ENCODE data around the gene INCENP.

INCENP gene

GRCh38 chr11:62142921-62143320, 19.1 kb downstream of the INCENP start:
- no peak overlapping the region for H3K9ac ChIP-seq (ENCODE audit: low read length)
- no peak overlapping the region for H3K27ac ChIP-seq (ENCODE audit: low read depth, low read length)
- no peaks in the 10 kb centered on the region for H3K4me1 ChIP-seq (ENCODE audit: control insufficient read depth, insufficient read depth, low read length)
- H3K36me3 ChIP-seq (ENCODE audit: control insufficient read depth, insufficient read depth, low read length) = peaks cover 99% of the 10 kb centered on the region
- H3K9me3 ChIP-seq (ENCODE audit: control insufficient read depth, insufficient read depth, low read depth, low read length) = no peaks in the 10 kb centered on the region
- H3K4me3 ChIP-seq (ENCODE audit: low read depth, low read length) = no peak overlapping the region
- H3K27me3 ChIP-seq (ENCODE audit: control insufficient read depth, insufficient read depth, low read length) = no peaks in the 10 kb centered on the region

DNA sequence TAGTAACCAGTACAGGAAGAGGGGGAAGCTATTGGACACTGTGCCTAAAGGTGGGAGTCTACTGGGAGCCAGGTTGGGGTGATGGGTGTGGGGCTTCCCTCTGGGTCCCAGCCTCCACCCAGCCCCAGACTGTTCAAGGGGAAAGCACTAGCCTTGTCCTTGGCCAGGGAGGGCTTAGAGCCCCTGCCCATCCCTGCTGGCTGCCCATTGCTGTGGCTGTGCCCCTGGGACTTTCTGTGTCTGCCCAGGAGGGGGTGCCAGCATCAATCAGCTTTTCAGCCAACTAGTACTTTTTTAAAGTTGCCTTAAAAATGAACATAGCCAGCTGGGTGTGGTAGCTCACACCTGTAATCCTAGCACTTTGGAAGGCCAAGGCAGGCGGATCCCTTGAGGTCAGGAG, 19.9 kb downstream of the INCENP start:
- H3K4me3 ChIP-seq (ENCODE audit: low read depth, low read length) = no peak overlapping the region
- H3K9me3 ChIP-seq (ENCODE audit: control insufficient read depth, insufficient read depth, low read depth, low read length) = no peaks in the 10 kb centered on the region
- H3K9ac ChIP-seq (ENCODE audit: low read length) = no peak overlapping the region
- peaks cover 99% of the 10 kb centered on the region for H3K36me3 ChIP-seq (ENCODE audit: control insufficient read depth, insufficient read depth, low read length)
- H3K27ac ChIP-seq (ENCODE audit: low read depth, low read length) = no peak overlapping the region
- no peaks in the 10 kb centered on the region for H3K4me1 ChIP-seq (ENCODE audit: control insufficient read depth, insufficient read depth, low read length)
- no peaks in the 10 kb centered on the region for H3K27me3 ChIP-seq (ENCODE audit: control insufficient read depth, insufficient read depth, low read length)

DNA sequence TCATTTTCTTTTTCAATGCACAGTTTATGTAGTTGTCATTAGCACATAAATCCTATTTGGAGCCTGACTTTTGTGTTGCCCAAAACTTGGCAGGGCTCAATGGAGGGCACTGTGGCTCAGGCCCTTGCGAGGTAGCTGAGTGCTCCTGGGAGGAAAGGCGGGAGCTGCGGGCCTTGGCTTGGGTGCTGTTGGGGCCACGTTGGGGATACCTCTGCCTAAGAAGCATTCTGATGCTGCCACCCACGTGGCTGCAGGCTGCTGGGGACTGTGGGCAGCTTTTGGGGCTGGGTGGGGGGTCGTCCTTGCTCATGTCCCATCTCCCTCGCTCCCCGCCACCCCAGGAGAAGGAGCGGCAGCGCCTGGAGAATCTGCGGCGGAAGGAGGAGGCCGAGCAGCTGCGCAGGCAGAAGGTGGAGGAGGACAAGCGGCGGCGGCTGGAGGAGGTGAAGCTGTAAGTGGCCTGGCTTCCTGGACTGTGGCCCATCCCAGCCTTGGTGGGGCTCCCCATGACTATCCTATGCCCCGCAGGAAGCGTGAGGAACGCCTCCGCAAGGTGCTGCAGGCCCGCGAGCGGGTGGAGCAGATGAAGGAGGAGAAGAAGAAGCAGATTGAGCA, 20.9 kb downstream of the INCENP start:
- Histone ChIP-seq H3K9me3 (ENCODE audit: control insufficient read depth, insufficient read depth, low read depth, low read length) (no peaks in the 10 kb centered on the region), H3K27ac (ENCODE audit: low read depth, low read length) (no peak overlapping the region), H3K9ac (ENCODE audit: low read length) (no peak overlapping the region), H3K36me3 (ENCODE audit: control insufficient read depth, insufficient read depth, low read length) (peaks cover 99% of the 10 kb centered on the region), H3K4me3 (ENCODE audit: low read depth, low read length) (no peak overlapping the region), H3K27me3 (ENCODE audit: control insufficient read depth, insufficient read depth, low read length) (no peaks in the 10 kb centered on the region), H3K4me1 (ENCODE audit: control insufficient read depth, insufficient read depth, low read length) (no peaks in the 10 kb centered on the region)

DNA sequence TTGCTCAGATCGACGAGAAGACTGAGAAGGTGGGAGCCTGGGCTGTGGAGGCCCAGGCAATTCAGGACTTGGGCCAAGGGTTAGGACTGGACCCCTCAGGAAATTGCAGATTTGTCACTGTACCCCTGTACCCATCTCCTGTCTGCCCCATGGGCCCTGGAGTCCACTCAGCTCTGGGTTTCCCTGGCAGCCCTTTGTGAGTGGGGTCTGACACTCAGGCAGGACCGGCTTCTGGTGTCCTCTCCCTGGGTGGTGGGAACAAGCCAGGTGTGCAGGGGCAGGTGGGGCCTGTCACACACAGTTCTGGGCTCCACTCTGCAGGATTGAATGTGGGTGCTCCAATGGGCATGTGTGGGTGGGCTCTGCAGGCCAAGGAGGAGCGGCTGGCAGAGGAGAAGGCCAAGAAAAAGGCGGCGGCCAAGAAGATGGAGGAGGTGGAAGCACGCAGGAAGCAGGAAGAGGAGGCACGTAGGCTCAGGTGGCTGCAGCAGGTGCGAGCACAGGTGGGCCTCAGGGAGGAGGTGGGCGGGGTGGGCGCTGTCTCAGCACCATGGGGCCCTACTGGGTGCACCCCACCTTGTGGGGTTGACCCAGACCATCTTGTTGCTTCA, 21.6 kb downstream of the INCENP start:
- no peak overlapping the region for H3K27ac ChIP-seq (ENCODE audit: low read depth, low read length)
- no peak overlapping the region for H3K9ac ChIP-seq (ENCODE audit: low read length)
- no peak overlapping the region for H3K4me3 ChIP-seq (ENCODE audit: low read depth, low read length)
- H3K4me1 ChIP-seq (ENCODE audit: control insufficient read depth, insufficient read depth, low read length) = no peaks in the 10 kb centered on the region
- H3K27me3 ChIP-seq (ENCODE audit: control insufficient read depth, insufficient read depth, low read length) = no peaks in the 10 kb centered on the region
- peaks cover 99% of the 10 kb centered on the region for H3K36me3 ChIP-seq (ENCODE audit: control insufficient read depth, insufficient read depth, low read length)
- no peaks in the 10 kb centered on the region for H3K9me3 ChIP-seq (ENCODE audit: control insufficient read depth, insufficient read depth, low read depth, low read length)

DNA sequence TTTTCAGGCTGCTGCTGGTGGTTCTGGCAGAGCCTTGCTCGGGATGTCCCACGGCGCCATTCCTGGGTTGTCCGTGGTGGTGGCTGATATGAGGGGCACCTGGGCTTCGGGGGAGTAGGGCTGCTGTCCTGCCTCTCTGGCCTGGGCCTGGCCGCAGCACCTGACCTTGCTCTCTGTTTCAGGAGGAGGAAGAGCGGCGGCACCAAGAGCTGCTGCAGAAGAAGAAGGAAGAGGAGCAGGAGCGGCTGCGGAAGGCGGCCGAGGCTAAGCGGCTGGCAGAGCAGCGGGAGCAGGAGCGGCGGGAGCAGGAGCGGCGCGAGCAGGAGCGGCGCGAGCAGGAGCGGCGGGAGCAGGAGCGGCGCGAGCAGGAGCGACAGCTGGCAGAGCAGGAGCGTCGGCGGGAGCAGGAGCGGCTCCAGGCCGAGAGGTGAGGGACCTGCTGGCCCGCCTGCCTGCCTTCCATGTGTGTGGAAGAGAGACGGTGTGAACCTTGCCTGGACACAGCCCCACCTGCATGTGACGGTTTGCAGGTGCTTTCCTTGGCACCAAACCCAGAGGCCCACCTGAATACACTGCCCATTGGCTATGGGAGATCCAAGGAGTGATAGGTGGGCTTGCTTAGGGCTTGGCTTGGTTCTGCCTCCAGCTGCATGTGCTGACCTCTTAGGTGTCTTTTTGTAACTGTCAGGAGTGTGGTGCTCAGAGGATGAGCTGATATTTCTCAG, 22.8 kb downstream of the INCENP start:
- no peaks in the 10 kb centered on the region for H3K27me3 ChIP-seq (ENCODE audit: control insufficient read depth, insufficient read depth, low read length)
- H3K27ac ChIP-seq (ENCODE audit: low read depth, low read length) = no peak overlapping the region
- H3K36me3 ChIP-seq (ENCODE audit: control insufficient read depth, insufficient read depth, low read length) = peaks cover 99% of the 10 kb centered on the region
- no peak overlapping the region for H3K4me3 ChIP-seq (ENCODE audit: low read depth, low read length)
- H3K9me3 ChIP-seq (ENCODE audit: control insufficient read depth, insufficient read depth, low read depth, low read length) = no peaks in the 10 kb centered on the region
- H3K9ac ChIP-seq (ENCODE audit: low read length) = no peak overlapping the region
- no peaks in the 10 kb centered on the region for H3K4me1 ChIP-seq (ENCODE audit: control insufficient read depth, insufficient read depth, low read length)

- peaks cover 98% of the 10 kb centered on the region for H3K36me3 ChIP-seq (ENCODE audit: control insufficient read depth, insufficient read depth, low read length)
Observed at GRCh38 chr11:62147545-62147944, 23.7 kb downstream of the INCENP start.

DNA sequence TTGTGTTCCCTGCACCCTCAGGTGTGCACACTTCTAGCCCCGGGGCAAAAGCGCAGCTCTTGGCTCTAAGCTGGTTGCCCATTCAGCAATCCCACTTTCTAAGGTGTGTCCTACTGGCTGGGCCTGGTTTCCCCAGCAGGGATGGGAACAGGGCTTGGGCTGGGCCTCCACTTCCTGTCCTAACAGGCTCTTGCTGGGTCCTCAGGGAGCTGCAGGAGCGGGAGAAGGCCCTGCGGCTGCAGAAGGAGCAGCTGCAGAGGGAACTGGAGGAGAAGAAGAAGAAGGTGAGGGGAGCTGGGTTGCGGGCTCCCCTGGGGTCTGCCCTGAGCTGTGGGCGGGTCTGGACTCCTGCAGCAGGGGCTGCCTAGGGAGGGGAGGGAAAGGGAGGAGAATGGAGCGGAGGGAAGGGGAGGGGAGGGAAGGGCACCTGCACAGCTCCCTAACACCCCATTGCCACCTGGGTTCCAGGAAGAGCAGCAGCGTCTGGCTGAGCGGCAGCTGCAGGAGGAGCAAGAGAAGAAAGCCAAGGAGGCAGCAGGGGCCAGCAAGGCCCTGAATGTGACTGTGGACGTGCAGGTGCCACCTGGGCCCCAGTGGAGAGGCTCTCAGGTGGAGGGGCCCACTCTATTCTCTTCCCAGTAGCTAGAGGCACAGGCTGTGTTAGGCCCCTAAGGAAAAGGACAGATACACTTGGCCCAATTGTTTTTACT, 24.6 kb downstream of the INCENP start:
- no peaks in the 10 kb centered on the region for H3K27me3 ChIP-seq (ENCODE audit: control insufficient read depth, insufficient read depth, low read length)
- H3K4me3 ChIP-seq (ENCODE audit: low read depth, low read length) = no peak overlapping the region
- H3K9ac ChIP-seq (ENCODE audit: low read length) = no peak overlapping the region
- peaks cover 98% of the 10 kb centered on the region for H3K36me3 ChIP-seq (ENCODE audit: control insufficient read depth, insufficient read depth, low read length)
- H3K4me1 ChIP-seq (ENCODE audit: control insufficient read depth, insufficient read depth, low read length) = no peaks in the 10 kb centered on the region
- H3K27ac ChIP-seq (ENCODE audit: low read depth, low read length) = no peak overlapping the region
- no peaks in the 10 kb centered on the region for H3K9me3 ChIP-seq (ENCODE audit: control insufficient read depth, insufficient read depth, low read depth, low read length)

More at GRCh38 chr11:62147545-62147944, 23.7 kb downstream of the INCENP start:
- Histone ChIP-seq H3K27me3 (ENCODE audit: control insufficient read depth, insufficient read depth, low read length) (no peaks in the 10 kb centered on the region), H3K4me1 (ENCODE audit: control insufficient read depth, insufficient read depth, low read length) (no peaks in the 10 kb centered on the region), H3K4me3 (ENCODE audit: low read depth, low read length) (no peak overlapping the region), H3K9ac (ENCODE audit: low read length) (no peak overlapping the region), H3K27ac (ENCODE audit: low read depth, low read length) (no peak overlapping the region), H3K9me3 (ENCODE audit: control insufficient read depth, insufficient read depth, low read depth, low read length) (no peaks in the 10 kb centered on the region)

- Histone ChIP-seq H3K4me3 (ENCODE audit: low read depth, low read length) (no peak overlapping the region), H3K27me3 (ENCODE audit: control insufficient read depth, insufficient read depth, low read length) (no peaks in the 10 kb centered on the region), H3K36me3 (ENCODE audit: control insufficient read depth, insufficient read depth, low read length) (peaks cover 81% of the 10 kb centered on the region), H3K4me1 (ENCODE audit: control insufficient read depth, insufficient read depth, low read length) (no peaks in the 10 kb centered on the region), H3K9me3 (ENCODE audit: control insufficient read depth, insufficient read depth, low read depth, low read length) (no peaks in the 10 kb centered on the region), H3K9ac (ENCODE audit: low read length) (no peak overlapping the region), H3K27ac (ENCODE audit: low read depth, low read length) (no peak overlapping the region)
Observed at GRCh38 chr11:62149986-62150886, 26.4 kb downstream of the INCENP start.

GRCh38 chr11:62150887-62151736, 27.3 kb downstream of the INCENP start:
- Histone ChIP-seq H3K9ac (ENCODE audit: low read length) (no peak overlapping the region), H3K27me3 (ENCODE audit: control insufficient read depth, insufficient read depth, low read length) (no peaks in the 10 kb centered on the region), H3K36me3 (ENCODE audit: control insufficient read depth, insufficient read depth, low read length) (peaks cover 72% of the 10 kb centered on the region), H3K9me3 (ENCODE audit: control insufficient read depth, insufficient read depth, low read depth, low read length) (no peaks in the 10 kb centered on the region), H3K27ac (ENCODE audit: low read depth, low read length) (no peak overlapping the region), H3K4me1 (ENCODE audit: control insufficient read depth, insufficient read depth, low read length) (no peaks in the 10 kb centered on the region), H3K4me3 (ENCODE audit: low read depth, low read length) (no peak overlapping the region)

GRCh38 chr11:62151737-62152102, 27.9 kb downstream of the INCENP start:
- Histone ChIP-seq H3K27ac (ENCODE audit: low read depth, low read length) (no peak overlapping the region), H3K9me3 (ENCODE audit: control insufficient read depth, insufficient read depth, low read depth, low read length) (no peaks in the 10 kb centered on the region), H3K4me3 (ENCODE audit: low read depth, low read length) (no peak overlapping the region), H3K27me3 (ENCODE audit: control insufficient read depth, insufficient read depth, low read length) (no peaks in the 10 kb centered on the region), H3K9ac (ENCODE audit: low read length) (no peak overlapping the region), H3K4me1 (ENCODE audit: control insufficient read depth, insufficient read depth, low read length) (no peaks in the 10 kb centered on the region), H3K36me3 (ENCODE audit: control insufficient read depth, insufficient read depth, low read length) (peaks cover 67% of the 10 kb centered on the region)
